HG03196 (cell line): ENCODE results near the gene AK4.
A peak's percentile ranks its signal among the peaks of the same experiment; 100 is the strongest.
"Not testable (repeated sequence)": the region's sequence is repeated elsewhere in the genome, so short reads cannot be mapped to it uniquely, and the experiment has no call there.

ENCODE experiments used
- ATAC-seq: cut with Tn5 transposase; IDR thresholded peaks from one replicate; pipeline ENCODE4 v1.9.1; 2021; ENCODE audit not compliant: unreplicated experiment

The AK4 gene

DNA sequence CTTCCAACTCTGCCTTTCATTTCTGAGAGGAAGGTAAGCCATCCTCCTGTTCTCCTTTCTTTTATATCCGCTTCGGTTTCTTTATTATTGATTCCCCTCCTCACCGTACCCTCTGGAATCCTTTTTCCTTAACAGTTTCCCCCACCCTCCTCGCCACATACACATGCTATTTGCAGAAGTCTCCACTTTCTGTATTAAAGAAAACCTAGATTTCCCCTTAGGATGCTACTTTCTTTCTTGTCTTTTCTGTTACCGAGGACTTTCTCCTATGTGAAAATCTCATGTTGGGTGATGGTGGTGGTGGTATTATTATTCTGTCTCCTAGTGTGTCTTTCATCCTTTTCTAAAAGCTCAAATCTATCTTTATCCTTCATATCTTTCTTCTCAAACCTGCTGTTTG is 62.3 kb downstream of the AK4 start:
- ATAC-seq: no peak

DNA sequence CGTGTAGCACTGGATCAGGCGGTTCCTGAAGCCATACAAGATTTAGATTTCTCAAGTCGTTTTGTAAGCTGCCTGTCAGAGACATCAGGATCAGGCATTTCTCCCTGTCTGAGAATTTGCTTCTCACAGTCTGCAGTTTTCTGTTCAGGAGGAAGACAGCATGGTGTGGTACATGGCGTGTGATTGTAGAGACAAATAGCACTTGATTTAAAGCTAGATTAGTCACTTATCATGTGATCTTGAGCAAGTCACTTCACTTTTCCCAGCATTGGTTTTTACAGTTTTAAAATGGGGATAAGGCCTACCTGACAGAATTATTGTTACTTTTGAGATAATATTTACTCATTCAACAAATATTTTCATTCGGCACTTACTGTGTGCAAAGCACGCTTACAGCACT is 63.3 kb downstream of the AK4 start:
- ATAC-seq: no peak

DNA sequence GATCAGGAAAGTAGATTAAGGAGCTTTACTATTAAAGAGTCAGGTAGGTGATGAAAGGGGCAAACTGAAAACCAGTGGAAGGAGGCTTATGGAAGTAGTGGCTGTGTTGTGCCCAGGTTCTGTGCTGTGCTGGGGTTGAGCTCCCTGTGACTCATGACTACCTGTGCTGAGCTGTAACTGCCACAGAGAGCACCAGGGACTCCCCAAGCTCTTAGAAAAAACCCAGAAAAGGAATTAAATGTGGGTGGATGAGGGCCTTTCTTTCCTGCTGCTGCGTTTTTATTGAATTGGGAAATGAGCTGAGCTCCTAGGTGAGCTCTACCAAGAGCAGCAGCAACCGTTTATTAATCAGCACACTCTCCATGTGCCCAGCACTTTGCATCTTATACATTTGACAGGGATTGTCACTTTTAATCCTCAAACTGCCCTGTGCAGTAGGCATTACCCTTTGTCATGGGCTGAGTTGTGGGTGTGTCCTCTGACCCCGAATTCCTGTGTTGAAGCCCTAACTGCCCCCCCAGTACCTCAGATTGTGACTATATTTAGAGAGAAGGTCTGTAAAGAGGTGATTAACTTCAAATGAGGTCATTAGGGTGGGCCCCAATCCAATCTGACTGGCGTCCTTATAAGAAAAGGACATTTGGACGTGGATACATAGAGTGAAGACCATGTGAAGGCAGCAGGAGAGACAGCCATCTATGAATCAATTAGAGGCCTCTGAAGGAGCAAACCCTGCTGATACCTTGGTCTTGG is 65.4 kb downstream of the AK4 start:
- ATAC-seq: no peak

DNA sequence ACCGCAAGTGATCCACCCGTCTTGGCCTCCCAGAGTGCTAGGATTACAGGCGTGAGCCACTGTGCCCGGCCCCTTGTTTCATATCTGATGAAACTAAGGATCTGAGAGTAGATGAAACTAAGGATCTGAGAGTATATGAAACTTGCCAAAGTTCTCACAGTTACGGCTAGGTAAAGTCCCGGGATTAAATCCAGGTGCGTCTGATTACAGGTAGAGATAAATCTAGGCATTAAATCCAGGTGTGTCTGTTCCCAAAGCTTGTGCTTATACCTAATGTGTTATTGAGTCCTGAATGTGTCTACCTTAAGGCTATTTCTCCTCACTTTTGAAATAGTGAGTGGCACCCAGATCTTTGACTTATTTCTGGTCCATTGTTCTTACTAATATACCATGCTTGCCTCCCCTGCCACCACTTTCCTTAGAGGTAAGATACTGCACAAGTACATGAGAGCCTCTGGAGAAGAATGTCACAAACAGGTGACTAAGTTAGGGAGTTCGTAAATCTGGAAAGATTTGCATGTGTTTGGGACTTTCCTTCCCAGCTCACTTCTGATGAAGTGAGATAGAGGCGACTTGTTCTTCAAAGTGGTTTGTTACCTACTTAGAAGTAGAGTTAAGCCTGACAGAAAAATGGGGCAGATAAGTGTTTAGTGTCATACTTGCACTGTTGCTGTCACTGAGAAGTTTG is 66.5 kb downstream of the AK4 start:
- no peak for ATAC-seq

DNA sequence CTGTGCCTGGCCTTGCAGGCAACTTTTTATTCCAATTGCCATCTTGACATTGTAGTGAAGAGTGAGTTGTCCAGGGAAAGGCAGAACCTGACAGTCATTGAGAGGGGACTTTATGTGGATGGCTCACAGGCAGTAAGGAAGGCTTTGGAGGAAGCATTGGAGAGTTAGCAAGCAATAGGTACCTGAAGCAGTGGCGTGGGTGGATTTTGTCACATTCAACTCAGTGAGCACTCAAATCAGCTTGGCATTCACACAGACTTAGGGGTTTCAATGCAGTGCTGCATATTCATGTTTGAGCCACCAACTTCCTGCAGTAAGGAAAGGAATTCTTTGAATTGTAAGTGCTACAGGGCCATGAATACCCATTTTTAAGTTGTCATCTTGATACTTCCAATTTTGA is 69.0 kb downstream of the AK4 start:
- no peak for ATAC-seq

DNA sequence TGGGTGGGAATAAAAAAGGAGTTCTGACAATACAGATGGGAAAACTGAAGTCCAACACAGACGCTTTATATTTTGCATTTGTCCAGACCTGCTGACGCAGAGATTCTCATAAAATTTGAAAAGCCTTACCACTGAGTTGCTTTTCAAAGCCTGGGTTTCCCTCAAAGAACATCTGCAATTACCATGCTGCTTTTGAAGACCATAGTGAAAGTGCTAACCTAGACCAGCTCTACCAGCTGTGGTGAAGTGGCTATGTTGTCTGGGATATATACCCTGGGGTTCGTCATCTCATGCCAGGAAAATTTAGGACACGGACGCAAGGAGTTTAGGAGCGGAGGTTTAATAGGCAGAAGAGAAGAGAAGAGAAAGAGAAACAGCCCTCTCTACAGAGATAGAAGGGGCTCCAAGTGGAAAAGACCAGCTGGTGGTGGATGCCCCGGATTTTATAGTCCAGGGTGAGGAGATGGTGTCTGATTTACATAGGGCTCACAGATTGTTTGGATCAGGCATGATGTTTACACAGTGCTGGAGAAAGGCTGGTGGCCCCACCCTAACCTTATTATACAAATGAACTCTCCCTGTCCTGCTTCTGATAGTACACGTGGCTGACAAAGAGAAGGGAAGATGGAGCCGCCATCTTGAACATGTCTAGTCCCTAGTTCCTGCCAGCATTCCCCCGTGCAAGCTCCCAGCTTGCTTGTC is 73.8 kb downstream of the AK4 start:
- ATAC-seq: no peak

DNA sequence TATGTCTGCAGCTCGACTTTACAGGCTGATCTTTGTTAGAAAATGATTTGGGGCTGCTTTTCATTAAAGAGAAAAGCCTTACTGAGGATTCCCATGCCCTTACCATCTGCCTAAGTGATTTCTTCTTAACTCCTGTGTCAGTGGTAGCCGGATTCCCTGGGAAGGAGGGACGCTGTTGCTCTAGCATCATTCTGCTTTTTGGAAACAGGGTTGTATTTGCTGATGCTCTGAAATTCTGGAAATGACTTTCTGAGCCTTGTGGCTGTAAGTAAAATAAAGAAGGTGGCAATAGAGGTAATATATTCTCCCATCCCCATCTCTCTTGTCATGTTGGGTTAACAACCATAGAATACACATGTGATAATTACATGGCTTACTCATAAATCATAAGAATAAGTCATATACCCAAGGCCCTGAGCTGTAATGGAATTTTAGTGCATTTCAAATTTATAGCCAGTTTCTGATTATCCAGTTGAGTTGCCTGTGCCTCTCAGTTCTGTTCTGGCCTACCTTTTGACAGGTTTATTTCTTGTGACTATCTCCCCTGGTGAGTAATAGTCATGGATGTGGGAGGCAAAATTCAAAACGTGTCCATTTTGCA is 74.4 kb downstream of the AK4 start:
- no peak for ATAC-seq

DNA sequence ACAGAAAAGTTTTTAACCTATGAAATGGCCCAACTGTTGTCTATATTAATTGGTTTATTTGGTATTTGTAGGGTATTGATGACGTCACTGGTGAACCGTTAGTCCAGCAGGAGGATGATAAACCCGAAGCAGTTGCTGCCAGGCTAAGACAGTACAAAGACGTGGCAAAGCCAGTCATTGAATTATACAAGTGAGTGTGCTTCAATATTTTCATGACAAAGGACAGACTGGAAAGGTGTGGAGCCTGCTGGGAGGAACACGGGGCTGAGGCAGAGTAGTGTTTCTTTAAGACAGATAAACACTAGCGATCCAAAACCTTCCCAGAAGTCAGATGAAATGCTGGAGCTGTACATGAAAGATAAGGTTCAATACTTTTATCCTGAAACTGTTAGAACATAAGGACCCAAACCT is 76.7 kb downstream of the AK4 start:
- ATAC-seq: no peak

DNA sequence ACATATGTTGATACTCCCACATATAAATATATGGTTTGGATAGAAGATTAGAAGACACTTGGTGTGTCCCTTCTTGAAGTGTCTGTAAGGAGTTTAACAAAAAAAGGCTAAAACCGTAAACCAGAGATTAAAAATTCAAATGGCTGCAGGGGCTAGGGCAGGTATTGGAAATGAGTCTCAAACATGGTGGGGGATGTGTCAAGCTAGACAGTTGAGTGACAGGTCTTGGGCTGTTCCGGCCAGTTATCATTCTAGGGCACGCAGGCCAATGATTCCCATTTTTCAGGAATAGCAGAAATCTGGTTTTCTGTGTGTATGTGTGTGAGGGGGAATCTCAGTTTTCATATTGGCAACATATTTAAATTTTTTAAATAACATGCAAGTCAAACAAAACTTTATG is 77.2 kb downstream of the AK4 start:
- no peak for ATAC-seq

DNA sequence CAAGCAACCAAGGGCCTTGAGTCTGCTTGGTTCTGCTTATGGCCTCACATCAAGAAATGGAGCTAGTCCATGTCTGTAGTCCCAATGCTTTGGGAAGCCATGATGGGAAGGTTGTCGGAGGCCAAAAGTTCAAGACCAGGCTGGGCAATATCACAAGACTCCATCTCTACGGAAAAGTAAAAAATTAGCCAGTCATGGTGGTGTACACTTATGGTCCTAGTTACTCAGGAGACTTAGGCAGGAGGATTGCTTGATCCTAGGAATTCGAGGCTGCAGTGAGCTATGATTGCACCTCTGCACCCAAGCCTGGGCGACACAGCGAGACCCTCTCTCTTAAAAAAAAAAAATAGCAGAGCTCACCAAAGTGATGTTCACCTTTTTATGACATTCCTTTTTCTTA is 81.2 kb downstream of the AK4 start:
- ATAC-seq: no peak

DNA sequence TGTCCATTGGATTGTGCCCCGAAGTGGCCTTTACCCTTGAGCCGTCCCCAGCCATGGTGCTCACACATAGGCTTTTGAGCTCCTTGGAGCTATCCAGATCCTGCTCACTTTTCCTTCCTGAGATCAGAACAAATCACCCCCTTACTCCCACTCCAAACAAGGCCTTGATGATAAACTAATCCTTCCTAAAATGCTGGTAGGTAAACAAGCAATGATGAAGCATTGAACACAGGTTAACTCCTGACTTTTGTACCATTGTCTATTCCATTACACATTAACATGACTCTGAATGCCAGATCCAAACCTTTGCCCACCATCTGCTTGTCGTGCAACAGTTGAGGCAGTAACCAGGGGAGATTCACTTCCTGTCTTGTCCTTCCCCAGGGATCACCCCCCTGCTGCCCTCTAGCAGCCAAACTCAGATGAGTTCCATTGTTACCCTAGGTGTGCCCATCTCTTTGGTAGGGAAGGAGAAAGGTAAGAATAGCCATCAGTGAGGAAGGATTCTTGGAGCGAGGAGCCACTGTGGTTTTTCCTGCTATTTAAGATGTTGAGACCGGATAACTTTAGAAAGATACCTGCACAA is 81.8 kb downstream of the AK4 start:
- ATAC-seq: no peak

DNA sequence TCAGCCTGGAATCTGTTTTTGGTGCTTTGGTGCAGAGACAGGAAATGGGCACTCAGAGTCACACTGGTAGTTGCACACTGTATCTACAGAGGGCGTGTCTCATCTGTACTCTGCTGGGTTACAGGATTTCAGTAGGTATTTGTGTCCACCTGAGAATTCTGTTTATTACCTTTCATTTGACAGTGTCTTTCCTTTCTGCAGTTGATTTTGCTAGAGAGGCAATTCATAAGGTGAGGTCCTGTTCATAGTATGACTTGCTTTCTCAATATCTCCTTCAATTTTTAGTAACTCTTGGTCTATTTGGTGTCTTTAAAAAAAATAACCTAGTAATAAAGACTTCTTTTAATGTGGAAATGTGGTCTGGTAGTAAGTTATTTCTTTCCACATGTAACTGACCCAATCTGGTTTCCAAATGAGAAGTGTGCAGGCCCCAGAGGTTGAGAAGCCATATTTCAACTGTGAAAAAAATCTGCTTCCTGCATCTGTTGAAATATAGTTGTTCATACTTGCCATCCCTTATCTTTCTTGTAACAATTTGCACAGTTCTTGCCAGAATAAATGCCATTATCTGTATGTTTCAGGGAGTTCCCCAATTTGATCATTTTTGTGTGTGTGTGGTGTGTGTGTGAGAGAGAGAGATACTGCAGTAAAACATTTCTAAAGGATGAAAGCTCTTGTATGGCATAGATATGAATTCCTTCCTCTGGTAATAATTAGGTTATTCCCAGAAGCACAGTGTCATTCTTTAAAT is 82.9 kb downstream of the AK4 start:
- peak; percentile 75 for ATAC-seq

DNA sequence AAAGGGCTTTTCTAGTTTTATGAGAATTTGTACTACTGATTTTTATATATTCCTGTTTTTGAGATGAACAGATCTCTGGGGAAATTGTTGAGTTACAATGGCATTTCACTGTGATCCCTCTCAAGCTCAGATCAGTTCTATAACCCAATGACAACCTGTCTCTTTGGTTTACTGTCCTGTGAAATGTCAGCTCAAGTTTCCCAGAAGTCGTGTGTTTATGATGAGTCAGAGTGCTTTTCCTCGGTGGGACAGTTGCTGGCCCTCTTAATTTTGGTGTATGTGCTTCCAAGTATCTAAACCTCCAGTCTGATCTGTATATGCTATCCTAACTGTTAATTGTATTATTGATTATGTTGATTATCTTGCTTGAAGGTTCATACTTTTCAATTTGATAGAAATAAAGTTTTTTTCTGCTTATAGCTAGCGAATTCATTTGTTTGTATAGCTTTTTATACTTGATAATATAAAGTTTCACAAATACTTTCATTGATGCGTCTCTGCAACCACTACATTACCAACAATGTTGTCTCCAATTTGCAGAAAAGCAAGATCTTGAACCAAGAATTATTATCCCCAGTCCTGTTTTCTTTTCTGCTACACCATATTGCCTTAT is 83.8 kb downstream of the AK4 start:
- no peak for ATAC-seq

DNA sequence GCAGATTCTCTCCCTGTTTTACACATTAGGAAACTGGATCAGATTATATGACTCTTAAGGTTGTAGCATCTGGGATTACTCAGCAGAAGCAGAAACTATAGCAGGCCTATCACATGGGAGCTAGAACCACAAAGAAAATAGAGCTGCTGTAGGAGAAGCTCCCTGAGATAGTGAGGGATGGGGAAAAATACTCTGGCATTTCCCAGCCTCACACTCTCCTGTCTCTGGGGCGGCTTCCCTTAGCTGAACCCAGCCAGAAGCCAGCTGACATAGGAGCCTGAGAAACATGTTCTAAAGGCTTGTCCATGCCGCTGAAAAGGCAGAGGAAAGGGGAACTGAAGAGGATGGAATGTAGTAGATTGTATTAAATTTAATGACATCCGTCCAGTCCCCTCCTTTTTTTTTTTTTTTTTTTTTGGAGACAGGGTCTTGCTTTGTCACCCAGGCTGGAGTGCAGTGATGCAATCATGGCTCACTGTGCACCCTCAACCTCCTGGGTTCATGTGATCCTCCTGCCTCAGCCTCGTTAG is 84.5 kb downstream of the AK4 start:
- no peak for ATAC-seq

DNA sequence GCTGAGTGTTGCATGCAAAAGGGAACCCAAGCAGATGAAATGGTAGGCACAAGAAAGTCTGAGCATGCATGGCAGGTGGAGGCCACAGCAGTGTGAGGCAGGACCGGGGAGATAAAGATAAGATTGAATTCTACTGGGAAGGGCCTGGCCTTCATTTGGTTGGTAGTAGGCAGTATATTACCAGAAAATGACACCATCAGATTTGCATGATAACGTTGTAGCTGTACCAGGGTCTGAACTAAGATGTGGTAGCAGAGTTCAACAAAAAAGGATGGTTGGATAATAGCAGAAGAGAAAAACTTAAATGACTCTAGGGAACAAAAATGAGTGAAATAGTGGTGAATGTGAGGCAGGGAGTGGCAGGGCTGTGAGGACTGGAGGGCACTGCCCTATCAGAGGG is 85.8 kb downstream of the AK4 start:
- no peak for ATAC-seq

DNA sequence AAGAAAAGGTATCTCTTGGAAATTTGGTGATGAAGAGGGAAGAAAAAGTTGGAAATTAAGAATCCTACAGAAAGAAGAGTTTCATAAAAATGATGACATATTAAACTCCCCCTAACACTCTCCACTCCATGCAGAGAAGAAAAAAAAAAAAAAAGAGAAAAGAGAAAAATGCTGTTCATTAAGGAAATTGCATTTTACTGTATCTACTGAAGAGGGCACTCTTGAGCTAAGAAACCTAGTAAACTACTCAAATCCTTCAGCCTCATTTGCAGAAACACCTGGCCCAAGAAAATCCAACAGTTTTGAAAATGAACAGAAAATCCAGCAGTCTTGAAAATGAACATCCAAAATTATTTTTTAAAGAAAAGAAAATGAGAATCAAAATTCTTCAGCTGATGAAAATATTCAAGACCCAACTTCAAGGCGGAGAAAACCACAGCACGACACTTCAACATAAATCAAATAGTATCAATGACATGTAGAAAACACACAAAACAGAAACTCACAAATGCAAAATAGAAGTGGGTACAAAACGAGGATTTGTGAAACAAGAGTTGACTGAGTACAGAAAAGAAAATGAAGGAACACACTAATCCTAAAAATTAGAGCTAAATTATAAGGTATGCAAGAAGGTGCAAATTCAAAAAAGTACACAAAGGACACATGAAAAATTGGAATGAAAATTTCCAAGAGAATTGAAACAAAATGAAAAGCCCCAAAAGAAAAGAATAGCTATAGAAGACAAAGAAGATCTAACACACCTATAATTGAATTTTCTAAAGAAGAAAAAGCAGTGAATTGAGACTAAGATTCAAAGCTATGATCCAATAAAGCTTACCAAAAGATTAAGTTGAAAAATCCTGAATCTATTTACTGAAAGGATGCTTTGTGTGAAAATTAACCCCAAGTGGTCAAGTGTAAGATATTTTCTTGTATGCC is 88.1 kb downstream of the AK4 start:
- no peak for ATAC-seq

DNA sequence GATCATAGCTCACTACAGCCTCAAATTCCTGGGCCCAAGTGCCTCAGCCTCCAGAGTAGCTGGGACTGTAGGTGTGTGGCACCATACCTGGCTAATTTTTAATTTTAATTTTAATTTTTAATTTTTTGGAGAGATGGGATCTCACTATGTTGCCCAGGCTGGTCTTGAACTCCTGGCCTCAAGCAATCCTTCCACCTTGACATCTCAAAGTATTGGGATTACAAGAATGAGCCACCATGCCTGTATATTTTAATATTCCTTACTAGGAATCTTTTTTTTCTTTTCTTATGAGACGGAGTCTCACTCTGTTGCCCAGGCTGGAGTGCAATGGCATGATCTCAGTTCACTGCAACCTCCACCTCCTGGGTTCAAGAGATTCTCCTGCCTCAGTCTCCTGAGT is 89.1 kb downstream of the AK4 start:
- ATAC-seq: not testable (repeated sequence)

DNA sequence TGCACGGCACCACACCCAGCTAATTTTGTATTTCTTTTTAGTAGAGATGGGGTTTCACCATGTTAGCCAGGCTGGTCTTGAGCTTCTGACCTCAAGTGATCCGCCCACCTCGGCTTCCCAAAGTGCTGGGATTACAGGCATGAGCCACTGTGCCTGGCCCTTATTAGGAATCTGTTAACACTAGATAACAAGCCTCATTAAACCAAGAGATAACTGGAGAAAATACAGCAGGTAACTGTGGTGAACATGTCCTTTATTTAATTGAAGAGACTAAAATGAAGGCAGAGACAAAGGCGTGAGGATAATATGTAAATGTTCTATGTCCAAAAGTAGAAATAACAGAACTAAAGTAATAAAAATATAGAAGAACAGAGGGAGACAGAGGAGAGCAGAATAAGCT is 89.5 kb downstream of the AK4 start:
- no peak for ATAC-seq

DNA sequence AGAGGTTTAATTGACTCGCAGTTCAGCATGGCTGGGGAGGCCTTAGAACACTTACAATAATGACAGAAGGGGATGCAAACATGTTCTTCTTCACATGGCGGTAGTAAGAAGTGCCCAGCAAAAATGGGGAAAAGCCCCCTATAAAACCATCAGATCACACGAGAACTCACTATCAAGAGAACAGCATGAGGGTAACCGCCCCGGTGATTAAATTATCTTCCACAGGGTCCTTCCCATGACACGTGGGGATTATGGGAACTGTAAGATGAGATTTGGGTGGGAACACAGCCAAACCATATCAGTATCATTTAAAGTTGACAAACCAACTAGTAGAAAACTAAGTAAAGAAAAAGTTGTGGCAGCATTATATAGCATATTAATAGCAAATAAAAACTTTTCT is 90.0 kb downstream of the AK4 start:
- no peak for ATAC-seq
